Stimulated activated CD8-positive, alpha-beta memory T cell treated with anti-CD3 and anti-CD28 coated beads, Interleukin-2, amount 100 ng/mL, for 48 hours (primary cell): ENCODE data around the gene ST7.
"Not testable (repeated sequence)": the region's sequence is repeated elsewhere in the genome, so short reads cannot be mapped to it uniquely, and the experiment has no call there.

ENCODE experiments used
- DNase-seq, 2 donors: peaks; one replicate each; pipeline ENCODE4 v3.0.0-alpha.2; 2020; ENCODE audit warnings: low read depth in 2 of 2

ST7 gene

GRCh38 chr7:117095055-117095454 is 141.8 kb downstream of the ST7 start:
- no peak for DNase-seq

GRCh38 chr7:117096330-117096729 is 143.0 kb downstream of the ST7 start:
- no peak for DNase-seq

GRCh38 chr7:117096942-117097341 is 143.6 kb downstream of the ST7 start:
- no peak for DNase-seq

- no peak for DNase-seq
Measured at GRCh38 chr7:117097860-117098259, 144.6 kb downstream of the ST7 start.

- no peak for DNase-seq
Measured at GRCh38 chr7:117098457-117098856, 145.2 kb downstream of the ST7 start.

GRCh38 chr7:117101026-117101425 is 147.7 kb downstream of the ST7 start:
- DNase-seq: no peak

- DNase-seq: peak; percentile 9 to 23
Measured at GRCh38 chr7:117110480-117111315, 157.4 kb downstream of the ST7 start.

GRCh38 chr7:117111535-117111934 is 158.2 kb downstream of the ST7 start:
- DNase-seq: no peak

GRCh38 chr7:117112640-117113039 is 159.3 kb downstream of the ST7 start:
- no peak for DNase-seq

- DNase-seq: no peak
Measured at GRCh38 chr7:117113871-117114270, 160.6 kb downstream of the ST7 start.

- DNase-seq: no peak
Measured at GRCh38 chr7:117114272-117114671, 161.0 kb downstream of the ST7 start.

- no peak for DNase-seq
Measured at GRCh38 chr7:117116211-117116610, 162.9 kb downstream of the ST7 start.

- no peak for DNase-seq
Measured at GRCh38 chr7:117117172-117117571, 163.9 kb downstream of the ST7 start.

- DNase-seq: no peak
Measured at GRCh38 chr7:117118579-117119180, 165.4 kb downstream of the ST7 start.

GRCh38 chr7:117119192-117119924 is 166.1 kb downstream of the ST7 start:
- DNase-seq: peak; percentile 58 to 68

- DNase-seq: not testable (repeated sequence)
Measured at GRCh38 chr7:117120321-117120720, 167.0 kb downstream of the ST7 start.

- not testable (repeated sequence) for DNase-seq
Measured at GRCh38 chr7:117122036-117122435, 168.7 kb downstream of the ST7 start.

- DNase-seq: no peak
Measured at GRCh38 chr7:117122536-117122935, 169.2 kb downstream of the ST7 start.

GRCh38 chr7:117123311-117123926 is 170.1 kb downstream of the ST7 start:
- no peak for DNase-seq

- peak; percentile 58 to 72 for DNase-seq
Measured at GRCh38 chr7:117124591-117125220, 171.4 kb downstream of the ST7 start.

GRCh38 chr7:117126676-117127075 is 173.4 kb downstream of the ST7 start:
- no peak for DNase-seq
